ENCODE results near the gene HYLS1.

HYLS1 gene

DNA sequence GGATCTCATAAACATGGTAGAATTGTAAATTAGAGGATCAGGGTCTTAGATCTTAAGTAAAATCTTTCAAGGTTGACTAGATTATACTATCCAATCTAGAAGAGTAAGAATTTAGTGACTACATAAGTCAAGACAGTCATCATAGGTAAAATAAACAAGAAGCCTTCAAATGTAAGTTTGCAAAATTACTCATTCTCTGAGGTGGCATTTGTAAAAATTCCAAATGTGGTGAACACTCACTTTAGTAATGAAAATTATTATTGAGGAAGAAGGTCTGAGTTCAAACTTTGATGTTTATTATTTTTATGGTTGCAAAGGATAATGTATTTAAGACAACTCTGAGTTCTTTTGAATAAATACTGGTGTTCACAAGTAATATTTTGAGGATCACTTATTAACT, 4.6 kb downstream of the HYLS1 start:
- Histone ChIP-seq H3K27ac (ENCODE audit: low read depth, low read length) (no peak overlapping the region), H3K4me2 (ENCODE audit: low read length) (no peak overlapping the region), H3K9me3 (ENCODE audit: control insufficient read depth, insufficient read depth, low read length) (peaks cover under 1% of the 10 kb centered on the region; the same call in 1 of the 2 replicates), H3K79me2 (ENCODE audit: control insufficient read depth, low read length) (peaks cover 32% of the 10 kb centered on the region), H3K4me3 (ENCODE audit: low read length) (no peak overlapping the region), H3F3A (ENCODE audit: control insufficient read depth, insufficient read depth) (peaks cover 8% of the 10 kb centered on the region; the same call in 1 of the 2 replicates), H3K27me3 (ENCODE audit: control insufficient read depth, low read length) (no peaks in the 10 kb centered on the region), H3K9me2 (replicated peaks; ENCODE audit: control insufficient read depth, low read length) (no peaks in the 10 kb centered on the region), H3K4me1 (ENCODE audit: control insufficient read depth, low read length) (peaks cover 13% of the 10 kb centered on the region), H3K36me3 (ENCODE audit: control insufficient read depth, low read length) (peaks cover 48% of the 10 kb centered on the region), H4K20me1 (ENCODE audit: control insufficient read depth, insufficient read depth, low read depth, low read length) (no peaks in the 10 kb centered on the region)
- TF ChIP-seq EZH2phosphoT487 (IDR thresholded peaks at IDR 0.05; ENCODE audit: borderline replicate concordance, low read length) (no peak), CTCF (IDR thresholded peaks at IDR 0.05; ENCODE audit: low read depth, low read length, poor library complexity, severe bottlenecking) (no peak)

DNA sequence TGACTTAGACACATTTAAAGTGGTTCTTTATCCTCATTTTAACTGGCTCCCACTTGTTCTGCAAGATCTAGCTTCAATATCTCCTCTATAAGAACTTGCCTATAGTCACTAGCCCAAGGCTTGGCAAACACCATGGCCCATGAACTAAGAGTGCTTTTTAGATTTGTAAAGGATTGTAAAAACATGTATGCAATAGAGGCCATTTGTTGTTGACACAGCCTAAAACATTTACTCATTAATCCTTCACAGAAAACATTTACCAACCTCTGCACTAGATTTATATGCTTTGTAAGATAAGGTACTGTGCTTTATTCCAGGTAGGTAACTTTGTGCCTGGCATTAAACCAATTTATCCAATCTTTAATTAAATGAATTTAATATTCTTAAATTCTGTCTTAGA, 5.5 kb downstream of the HYLS1 start:
- no peak overlapping the region for H3K4me2 ChIP-seq (ENCODE audit: low read length)
- no peaks in the 10 kb centered on the region for H3K27me3 ChIP-seq (ENCODE audit: control insufficient read depth, low read length)
- no peaks in the 10 kb centered on the region for H3K9me2 ChIP-seq (replicated peaks; ENCODE audit: control insufficient read depth, low read length)
- no peaks in the 10 kb centered on the region for H3K9me3 ChIP-seq (ENCODE audit: control insufficient read depth, insufficient read depth, low read length)
- H3K79me2 ChIP-seq (ENCODE audit: control insufficient read depth, low read length) = peaks cover 37% of the 10 kb centered on the region
- no peak overlapping the region for H3K27ac ChIP-seq (ENCODE audit: low read depth, low read length)
- no peak for TF ChIP-seq CTCF (IDR thresholded peaks at IDR 0.05; ENCODE audit: low read depth, low read length, poor library complexity, severe bottlenecking)
- TF ChIP-seq EZH2phosphoT487 (IDR thresholded peaks at IDR 0.05; ENCODE audit: borderline replicate concordance, low read length) = no peak
- H3K4me1 ChIP-seq (ENCODE audit: control insufficient read depth, low read length) = peaks cover 9% of the 10 kb centered on the region
- peaks cover 53% of the 10 kb centered on the region for H3K36me3 ChIP-seq (ENCODE audit: control insufficient read depth, low read length)
- no peak overlapping the region for H3K4me3 ChIP-seq (ENCODE audit: low read length)
- H3F3A ChIP-seq (ENCODE audit: control insufficient read depth, insufficient read depth) = peaks cover 8% of the 10 kb centered on the region; the same call in 1 of the 2 replicates
- no peaks in the 10 kb centered on the region for H4K20me1 ChIP-seq (ENCODE audit: control insufficient read depth, insufficient read depth, low read depth, low read length)

DNA sequence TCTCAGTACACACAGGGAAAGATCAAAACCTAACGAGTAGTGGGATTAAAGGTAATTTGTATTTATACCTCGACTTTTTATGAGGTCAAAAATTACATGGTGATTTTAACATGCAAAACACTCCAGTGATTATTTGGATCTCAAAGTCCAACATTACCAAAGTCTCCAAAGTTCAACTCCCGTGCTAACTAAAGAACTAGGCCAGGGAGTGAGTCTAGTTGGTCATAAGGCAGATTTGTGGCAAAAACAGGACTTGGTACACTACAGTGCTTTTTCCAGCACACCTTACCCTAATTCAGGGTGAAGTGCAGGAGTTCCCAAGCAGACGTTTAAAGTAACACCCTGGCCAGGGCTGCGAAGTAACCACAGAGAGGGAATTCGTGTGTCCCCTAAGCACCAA, 14.4 kb downstream of the HYLS1 start:
- H3K9me3 ChIP-seq (ENCODE audit: control insufficient read depth, insufficient read depth, low read length) = no peaks in the 10 kb centered on the region
- no peaks in the 10 kb centered on the region for H3F3A ChIP-seq (ENCODE audit: control insufficient read depth, insufficient read depth)
- no peaks in the 10 kb centered on the region; the same call in 1 of the 2 replicates for H4K20me1 ChIP-seq (ENCODE audit: control insufficient read depth, insufficient read depth, low read depth, low read length)
- H3K9me2 ChIP-seq (replicated peaks; ENCODE audit: control insufficient read depth, low read length) = no peaks in the 10 kb centered on the region
- peaks cover 31% of the 10 kb centered on the region for H3K36me3 ChIP-seq (ENCODE audit: control insufficient read depth, low read length)
- peaks cover 13% of the 10 kb centered on the region for H3K4me1 ChIP-seq (ENCODE audit: control insufficient read depth, low read length)
- H3K27me3 ChIP-seq (ENCODE audit: control insufficient read depth, low read length) = no peaks in the 10 kb centered on the region
- peaks cover 46% of the 10 kb centered on the region for H3K79me2 ChIP-seq (ENCODE audit: control insufficient read depth, low read length)
- peak overlapping the region; percentile 73 for H3K4me2 ChIP-seq (ENCODE audit: low read length)
- TF ChIP-seq CTCF (IDR thresholded peaks at IDR 0.05; ENCODE audit: low read depth, low read length, poor library complexity, severe bottlenecking) (no peak), EZH2phosphoT487 (IDR thresholded peaks at IDR 0.05; ENCODE audit: borderline replicate concordance, low read length) (no peak)
- no peak overlapping the region for H3K27ac ChIP-seq (ENCODE audit: low read depth, low read length)
- peak overlapping the region; percentile 94 for H3K4me3 ChIP-seq (ENCODE audit: low read length)

Data from DOHH2 (cell line).